ENCODE measurements around the gene SLC8A2.

Gene SLC8A2

GRCh38 chr19:47448360-47448727 lies 23.3 kb downstream of the SLC8A2 start:
- no peak for DNase-seq

- no peak for DNase-seq
Measured at GRCh38 chr19:47447470-47448359, 24.0 kb downstream of the SLC8A2 start.

- no peak for DNase-seq
Measured at GRCh38 chr19:47446534-47447469, 24.9 kb downstream of the SLC8A2 start.

GRCh38 chr19:47445937-47446402 lies 25.7 kb downstream of the SLC8A2 start:
- DNase-seq = peak; percentile 14

GRCh38 chr19:47445527-47445926 lies 26.2 kb downstream of the SLC8A2 start:
- DNase-seq = peak; percentile 14

GRCh38 chr19:47444388-47444821 lies 27.3 kb downstream of the SLC8A2 start:
- DNase-seq = no peak

GRCh38 chr19:47443331-47443730 lies 28.4 kb downstream of the SLC8A2 start:
- DNase-seq = no peak

- DNase-seq = no peak
Measured at GRCh38 chr19:47438793-47439220, 32.9 kb downstream of the SLC8A2 start.

GRCh38 chr19:47437500-47437899 lies 34.2 kb downstream of the SLC8A2 start:
- DNase-seq = no peak

GRCh38 chr19:47436712-47437401 lies 34.8 kb downstream of the SLC8A2 start:
- DNase-seq = no peak

GRCh38 chr19:47435883-47436417 lies 35.7 kb downstream of the SLC8A2 start:
- DNase-seq = no peak

GRCh38 chr19:47435196-47435595 lies 36.5 kb downstream of the SLC8A2 start:
- DNase-seq = no peak

GRCh38 chr19:47434088-47434487 lies 37.6 kb downstream of the SLC8A2 start:
- no peak for DNase-seq

- no peak for DNase-seq
Measured at GRCh38 chr19:47433121-47433520, 38.6 kb downstream of the SLC8A2 start.

- DNase-seq = no peak
Measured at GRCh38 chr19:47432499-47432898, 39.2 kb downstream of the SLC8A2 start.

GRCh38 chr19:47432091-47432490 lies 39.6 kb downstream of the SLC8A2 start:
- DNase-seq = no peak

GRCh38 chr19:47430041-47430802 lies 41.5 kb downstream of the SLC8A2 start:
- DNase-seq = no peak

- no peak for DNase-seq
Measured at GRCh38 chr19:47429140-47429793, 42.4 kb downstream of the SLC8A2 start.

GRCh38 chr19:47428177-47428894 lies 43.4 kb downstream of the SLC8A2 start:
- DNase-seq = peak; percentile 98
